Esophagus squamous epithelium (tissue), 5 donors: ENCODE results near the gene CYP4A11. TPM values are rescaled to one million over a fixed set of nuclear protein-coding genes. Genes with fewer than 3 reads are reported as not detected.
"Not testable (repeated sequence)": the region's sequence is repeated elsewhere in the genome, so short reads cannot be mapped to it uniquely, and the experiment has no call there.

ENCODE experiments used
- DNase-seq: peaks from one replicate; lab custom pipeline; 2025; lab: John Stamatoyannopoulos, UW
- H3K27ac ChIP-seq, 4 donors: fragments of 200-600 bp; sonication (generic); one replicate each; pipeline ENCODE4 v1.5.1; 2016 to 2019; ENCODE audit warnings: mild to moderate bottlenecking in 1 of 4
- H3K27me3 ChIP-seq, 4 donors: fragments of 200-600 bp; sonication (generic); 1 replicate in 3 of 4; 2 replicates in 1 of 4; pipeline versions ENCODE4 v1.5.1 to v1.6.0; 2017 to 2021; ENCODE audit warnings: antibody characterized with exemption in 1 of 4
- H3K36me3 ChIP-seq, 3 donors: fragments of 200-600 bp; sonication (generic); one replicate each; pipeline ENCODE4 v1.5.1; 2016 to 2019
- H3K4me1 ChIP-seq, 3 donors: fragments of 200-600 bp; sonication (generic); one replicate each; pipeline ENCODE4 v1.5.1; 2017 to 2019
- H3K4me3 ChIP-seq, 4 donors: fragments of 200-600 bp; sonication (generic); 1 replicate in 3 of 4; 2 replicates in 1 of 4; pipeline ENCODE4 v1.5.1; 2016 to 2019; ENCODE audit warnings: mild to moderate bottlenecking in 2 of 4, moderate library complexity in 1 of 4
- H3K9me3 ChIP-seq, 3 donors: fragments of 200-600 bp; sonication (generic); one replicate each; pipeline ENCODE4 v1.5.1; 2016 to 2019
- POLR2A ChIP-seq, 4 donors: fragments of 450-650 bp; IDR thresholded peaks; one replicate each; pipeline ENCODE4 v1.6.1; 2017; ENCODE audit warnings: antibody characterized with exemption in 4 of 4, mild to moderate bottlenecking in 4 of 4, moderate library complexity in 3 of 4
- WGBS, 2 donors: methylation state at CpG; one replicate each; pipeline ENCODE4 v1.1.5; 2018; 5-methylcytosine and 5-hydroxymethylcytosine counted together
- intact Hi-C: fragments of 100-400 bp; cut with DNase I; formaldehyde crosslinking; loops from one replicate; pipeline ENCODE4 v1.15.0; 2022
- total RNA-seq, 4 donors: library from RNA; depleted of rRNA; stranded (reverse); fragments of >200 nt; gene quantifications; one replicate each; pipeline ENCODE4 v1.1.0, GENCODE V29; 2016
- TF ChIP-seq, protein P1 (sequence below), 6 experiments: fragments of 450-650 bp in 4 of 6; fragments of 200-600 bp in 2 of 6; sonication (generic) in 2 of 6; IDR thresholded peaks; one replicate each; pipeline ENCODE4 v1.5.1; 2016 to 2019; ENCODE audit warnings: antibody characterized with exemption in 6 of 6, mild to moderate bottlenecking in 4 of 6, moderate library complexity in 4 of 6
- donor health status: DM: yes; HTN: yes; CAD: no.

The CYP4A11 gene
- total RNA-seq, 4 donors from 2014 or later, result 0.38 TPM; not detected in 3

DNA sequence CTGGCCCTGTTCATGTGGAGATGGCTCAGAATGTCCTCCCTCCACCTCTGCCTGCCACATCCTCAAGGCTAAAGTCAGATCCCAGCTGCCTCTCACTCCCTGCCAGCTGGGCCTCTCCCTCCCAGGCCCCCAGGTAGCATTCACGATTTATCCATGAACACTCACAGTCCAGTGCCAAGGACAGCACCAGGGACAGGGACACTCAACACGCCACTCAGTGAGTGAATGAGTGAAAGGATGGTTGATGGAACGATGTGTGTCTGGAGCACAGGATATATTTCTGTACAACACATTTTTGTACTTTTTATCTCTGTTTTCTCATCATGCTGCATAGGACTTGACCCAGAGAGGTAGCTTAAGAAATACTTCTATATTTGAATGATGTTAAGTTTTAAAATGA lies 10.1 kb downstream of the CYP4A11 start:
- H3K27me3 ChIP-seq, result no peaks in the 10 kb centered on the region
- no peaks in the 10 kb centered on the region for H3K9me3 ChIP-seq
- H3K4me1 ChIP-seq, result no peaks in the 10 kb centered on the region
- TF ChIP-seq, protein P1, sequence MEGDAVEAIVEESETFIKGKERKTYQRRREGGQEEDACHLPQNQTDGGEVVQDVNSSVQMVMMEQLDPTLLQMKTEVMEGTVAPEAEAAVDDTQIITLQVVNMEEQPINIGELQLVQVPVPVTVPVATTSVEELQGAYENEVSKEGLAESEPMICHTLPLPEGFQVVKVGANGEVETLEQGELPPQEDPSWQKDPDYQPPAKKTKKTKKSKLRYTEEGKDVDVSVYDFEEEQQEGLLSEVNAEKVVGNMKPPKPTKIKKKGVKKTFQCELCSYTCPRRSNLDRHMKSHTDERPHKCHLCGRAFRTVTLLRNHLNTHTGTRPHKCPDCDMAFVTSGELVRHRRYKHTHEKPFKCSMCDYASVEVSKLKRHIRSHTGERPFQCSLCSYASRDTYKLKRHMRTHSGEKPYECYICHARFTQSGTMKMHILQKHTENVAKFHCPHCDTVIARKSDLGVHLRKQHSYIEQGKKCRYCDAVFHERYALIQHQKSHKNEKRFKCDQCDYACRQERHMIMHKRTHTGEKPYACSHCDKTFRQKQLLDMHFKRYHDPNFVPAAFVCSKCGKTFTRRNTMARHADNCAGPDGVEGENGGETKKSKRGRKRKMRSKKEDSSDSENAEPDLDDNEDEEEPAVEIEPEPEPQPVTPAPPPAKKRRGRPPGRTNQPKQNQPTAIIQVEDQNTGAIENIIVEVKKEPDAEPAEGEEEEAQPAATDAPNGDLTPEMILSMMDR (IDR thresholded peaks at IDR 0.05), result no peak
- no peak for TF ChIP-seq POLR2A (IDR thresholded peaks at IDR 0.05)
- intact Hi-C loops, result no loop called here
- H3K4me3 ChIP-seq, result no peak overlapping the region
- DNase-seq, result no peak
- H3K27ac ChIP-seq, result no peak overlapping the region
- H3K36me3 ChIP-seq, result no peaks in the 10 kb centered on the region
- 66 to 78% methylated on average over 3 of the region's 3 CpGs for WGBS, 2 donors

DNA sequence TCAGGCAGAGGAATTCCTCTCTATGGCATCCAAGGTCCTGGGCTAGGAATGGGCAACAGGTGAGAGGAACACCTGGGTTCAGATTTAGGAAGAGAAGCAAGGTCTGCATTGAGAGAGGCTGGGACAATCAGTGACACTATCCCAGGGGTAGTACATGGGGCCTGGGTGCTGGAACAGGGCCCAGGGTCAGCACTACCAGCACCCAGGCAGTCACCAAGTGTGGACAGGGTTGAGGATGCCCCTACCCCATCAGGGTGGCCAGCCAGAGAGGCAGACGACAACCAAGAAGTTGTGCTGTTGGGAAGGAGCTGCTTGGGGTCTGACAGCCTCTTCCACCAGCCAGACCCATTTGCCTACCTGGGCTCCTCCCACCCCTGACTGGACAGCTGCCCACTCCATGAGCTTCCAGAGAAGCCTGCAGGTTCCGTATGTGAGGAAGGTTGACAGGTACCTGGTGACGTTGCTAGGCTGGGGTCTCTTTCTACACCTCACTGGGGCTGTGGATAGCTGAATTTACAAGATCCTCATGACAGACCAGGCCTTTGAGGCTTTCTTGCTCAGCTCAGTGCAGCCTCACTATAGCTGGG lies 13.9 kb downstream of the CYP4A11 start:
- no peak for TF ChIP-seq POLR2A (IDR thresholded peaks at IDR 0.05)
- TF ChIP-seq, protein P1 (IDR thresholded peaks at IDR 0.05), result no peak
- H3K4me1 ChIP-seq, result no peaks in the 10 kb centered on the region
- DNase-seq, result no peak
- H3K9me3 ChIP-seq, result no peaks in the 10 kb centered on the region
- H3K4me3 ChIP-seq, result no peak overlapping the region
- no peaks in the 10 kb centered on the region for H3K27me3 ChIP-seq
- intact Hi-C loops, result no loop called here
- 76 to 86% methylated on average over 3 of the region's 3 CpGs for WGBS, 2 donors
- no peaks in the 10 kb centered on the region for H3K36me3 ChIP-seq
- H3K27ac ChIP-seq, result no peak overlapping the region

DNA sequence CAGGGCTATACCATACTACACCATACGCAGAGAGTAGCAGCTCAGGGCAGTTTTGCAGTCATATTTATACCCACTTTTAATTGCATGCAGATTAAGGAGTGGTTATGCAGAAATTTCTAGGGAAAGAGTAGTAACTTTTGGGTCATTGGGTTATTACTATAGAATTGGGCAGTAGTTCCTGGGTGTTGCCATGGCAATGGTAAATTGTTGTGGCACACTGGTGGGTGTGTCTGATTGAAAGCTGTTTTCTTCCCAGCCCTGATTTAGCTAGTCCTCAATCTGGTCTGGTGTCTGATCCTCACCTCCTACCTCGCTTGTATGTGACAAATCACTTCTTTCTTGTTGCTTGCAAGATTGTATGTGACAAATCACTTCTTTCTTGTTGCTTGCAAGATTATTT lies 30.5 kb downstream of the CYP4A11 start:
- no peak for DNase-seq
- H3K4me1 ChIP-seq, result no peaks in the 10 kb centered on the region
- no peak for TF ChIP-seq POLR2A (IDR thresholded peaks at IDR 0.05)
- TF ChIP-seq, protein P1 (IDR thresholded peaks at IDR 0.05), result no peak
- H3K36me3 ChIP-seq, result no peaks in the 10 kb centered on the region
- intact Hi-C loops, result no loop called here
- peaks cover 0 to 4% (median 3%) of the 10 kb centered on the region in 3 donors for H3K9me3 ChIP-seq
- no peak overlapping the region for H3K4me3 ChIP-seq
- no peaks in the 10 kb centered on the region for H3K27me3 ChIP-seq
- no peak overlapping the region for H3K27ac ChIP-seq
- 75 to 76% methylated on average over 2 of the region's 2 CpGs for WGBS, 2 donors

DNA sequence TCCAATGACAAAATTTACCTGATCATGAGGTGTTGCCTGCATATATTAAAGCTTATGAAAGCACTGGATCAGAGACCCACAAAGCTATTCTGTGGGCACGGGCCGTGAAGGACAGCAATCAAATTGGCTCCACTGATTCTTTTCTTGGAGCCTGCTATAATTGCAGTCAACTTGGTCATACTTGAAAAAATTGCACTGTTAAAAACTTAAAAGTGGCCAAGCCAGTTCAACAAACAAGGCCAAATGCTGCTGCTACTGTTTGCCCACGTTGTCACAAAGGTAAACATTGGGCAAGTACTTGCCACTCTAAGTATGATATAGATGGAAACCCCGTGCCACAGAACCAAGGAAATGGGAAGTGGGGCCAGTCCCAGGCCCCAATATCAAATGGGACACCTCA lies 37.8 kb downstream of the CYP4A11 start:
- TF ChIP-seq, protein P1 (IDR thresholded peaks at IDR 0.05), result no peak
- TF ChIP-seq POLR2A (IDR thresholded peaks at IDR 0.05), result no peak
- DNase-seq, result no peak

DNA sequence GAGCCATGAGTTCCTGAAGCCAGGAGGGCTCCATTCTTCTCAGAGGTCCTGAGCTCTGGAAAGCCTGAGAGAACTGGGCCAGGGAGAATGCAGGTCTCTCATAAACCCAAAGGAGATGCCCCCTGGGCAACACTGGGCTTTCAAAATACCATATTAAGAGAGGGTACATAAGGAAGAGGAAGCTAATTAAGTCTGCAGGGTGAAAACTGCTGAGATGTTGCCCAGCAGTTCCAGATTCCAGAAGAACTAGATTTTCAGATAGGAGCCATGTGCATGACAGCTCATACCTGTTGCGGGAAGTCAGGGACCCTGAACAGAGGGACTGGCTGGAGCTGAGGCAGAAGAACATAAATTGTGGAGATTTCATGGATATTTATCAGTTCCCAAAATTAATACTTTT lies 40.9 kb downstream of the CYP4A11 start:
- H3K27ac ChIP-seq, result no peak overlapping the region
- no peak for TF ChIP-seq POLR2A (IDR thresholded peaks at IDR 0.05)
- TF ChIP-seq, protein P1 (IDR thresholded peaks at IDR 0.05), result no peak
- no peaks in the 10 kb centered on the region for H3K27me3 ChIP-seq
- DNase-seq, result no peak
- H3K4me3 ChIP-seq, result no peak overlapping the region
- WGBS, 2 donors, result 83 to 94% methylated on average over 1 of the region's 1 CpG
- intact Hi-C loops, result no loop called here
- H3K36me3 ChIP-seq, result no peaks in the 10 kb centered on the region
- no peaks in the 10 kb centered on the region for H3K4me1 ChIP-seq
- no peaks in the 10 kb centered on the region for H3K9me3 ChIP-seq

More for the DNA sequence above, 37.8 kb downstream of the CYP4A11 start:
- H3K9me3 ChIP-seq, result peaks cover 0 to 3% (median 0%) of the 10 kb centered on the region in 3 donors
- H3K27me3 ChIP-seq, result no peaks in the 10 kb centered on the region
- H3K4me1 ChIP-seq, result no peaks in the 10 kb centered on the region
- H3K27ac ChIP-seq, result no peak overlapping the region
- H3K4me3 ChIP-seq, result no peak overlapping the region
- 56 to 57% methylated on average over 4 of the region's 4 CpGs for WGBS, 2 donors
- no peaks in the 10 kb centered on the region for H3K36me3 ChIP-seq
- intact Hi-C loops, result no loop called here

DNA sequence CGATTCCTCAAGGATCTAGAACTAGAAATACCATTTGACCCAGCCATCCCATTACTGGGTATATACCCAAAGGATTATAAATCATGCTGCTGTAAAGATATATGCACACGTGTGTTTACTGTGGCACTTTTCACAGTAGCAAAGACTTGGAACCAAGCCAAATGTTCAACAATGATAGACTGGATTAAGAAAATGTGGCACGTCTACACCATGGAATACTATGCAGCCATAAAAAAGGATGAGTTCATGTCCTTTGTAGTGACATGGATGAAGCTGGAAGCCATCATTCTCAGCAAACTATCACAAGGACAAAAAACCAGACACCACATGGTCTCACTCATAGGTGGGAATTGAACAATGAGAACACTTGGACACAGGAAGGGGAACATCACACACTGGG lies 59.6 kb downstream of the CYP4A11 start:
- H3K9me3 ChIP-seq, H3K27ac ChIP-seq, H3K4me3 ChIP-seq, H3K27me3 ChIP-seq, H3K36me3 ChIP-seq, H3K4me1 ChIP-seq, DNase-seq, intact Hi-C loops: not testable (repeated sequence)
- 72 to 82% methylated on average over 2 to 3 of the region's 3 CpGs for WGBS, 2 donors
